GM12891 (cell line): ENCODE results near the gene IFNAR2.
"Not testable (repeated sequence)": the region's sequence is repeated elsewhere in the genome, so short reads cannot be mapped to it uniquely, and the experiment has no call there.

Experiments used
- DNase-seq: peaks from one replicate; pipeline ENCODE4 v3.0.0; 2011; ENCODE audit warnings: low spot score; ENCODE audit not compliant: insufficient read length
- FAIRE-seq: peaks from 2 replicates; lab custom pipeline; 2011; peaks lifted over from hg19 to GRCh38; lab: Jason Lieb, UNC
- PAX5 ChIP-seq: IDR thresholded peaks from 2 replicates; pipeline ENCODE4 v1.6.1; 2011; ENCODE audit warnings: low read length, moderate library complexity, mild to moderate bottlenecking; ENCODE audit not compliant: insufficient read depth, severe bottlenecking
- POLR2A ChIP-seq: IDR thresholded peaks from 2 replicates; pipeline ENCODE4 v1.6.1; 2011; ENCODE audit warnings: low read depth, low read length, control low read depth
- POLR2AphosphoS5 ChIP-seq: IDR thresholded peaks from 2 replicates; pipeline ENCODE4 v1.6.1; 2011; ENCODE audit warnings: low read depth, low read length, control low read depth
- POU2F2 ChIP-seq: IDR thresholded peaks from 2 replicates; pipeline ENCODE4 v1.6.1; 2011; ENCODE audit warnings: low read depth, mild to moderate bottlenecking, control low read depth, low read length, moderate library complexity
- SPI1 ChIP-seq: IDR thresholded peaks from 2 replicates; pipeline ENCODE4 v1.6.1; 2011; ENCODE audit warnings: low read depth, low read length, control low read depth
- TAF1 ChIP-seq: IDR thresholded peaks from 2 replicates; pipeline ENCODE4 v1.6.1; 2011; ENCODE audit warnings: low read depth, low read length, control low read depth

The IFNAR2 gene

DNA sequence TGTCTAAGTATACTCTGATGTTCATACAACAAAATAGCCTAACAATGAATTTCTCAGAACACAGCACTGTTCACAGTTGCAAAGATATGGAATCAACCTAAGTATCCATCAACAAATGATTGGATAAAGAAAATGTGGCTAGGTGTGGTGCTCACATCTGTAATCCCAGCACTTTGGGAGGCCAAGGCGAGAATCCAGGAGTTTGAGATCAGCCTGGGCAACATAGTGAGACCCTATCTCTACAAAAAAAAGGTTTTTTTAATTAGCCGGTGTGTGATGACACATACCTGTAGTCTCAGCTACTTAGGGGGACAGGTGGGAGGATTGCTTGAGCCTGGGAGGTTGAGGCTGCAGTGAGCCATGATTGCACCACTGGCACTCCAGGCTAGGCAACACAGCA, 10.7 kb downstream of the IFNAR2 start:
- FAIRE-seq: no peak
- DNase-seq: no peak
- TF ChIP-seq POLR2AphosphoS5 (no peak), SPI1 (no peak), TAF1 (no peak), POU2F2 (no peak), PAX5 (no peak), POLR2A (no peak)

DNA sequence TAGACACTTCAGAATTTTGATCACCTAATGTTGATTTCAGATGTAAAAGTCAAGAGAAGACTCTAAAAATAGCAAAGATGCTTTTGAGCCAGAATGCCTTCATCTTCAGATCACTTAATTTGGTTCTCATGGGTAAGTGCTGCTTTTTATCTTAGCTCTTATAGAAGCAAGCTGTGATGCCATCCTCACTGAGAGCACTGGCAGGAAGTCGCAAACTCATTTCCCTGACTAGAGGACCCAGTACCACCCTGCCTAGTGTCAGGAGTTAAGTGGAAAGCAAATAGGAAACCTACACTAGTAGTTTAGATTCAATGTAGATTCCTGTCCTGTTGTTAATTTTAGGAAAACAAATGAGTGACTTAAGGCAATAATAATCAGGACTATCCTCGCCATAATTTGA, 12.1 kb downstream of the IFNAR2 start:
- FAIRE-seq (peak; percentile 13), DNase-seq (no peak)
- no peak for TF ChIP-seq TAF1
- TF ChIP-seq POU2F2: no peak
- TF ChIP-seq PAX5: no peak
- no peak for TF ChIP-seq SPI1
- no peak for TF ChIP-seq POLR2A
- no peak for TF ChIP-seq POLR2AphosphoS5

DNA sequence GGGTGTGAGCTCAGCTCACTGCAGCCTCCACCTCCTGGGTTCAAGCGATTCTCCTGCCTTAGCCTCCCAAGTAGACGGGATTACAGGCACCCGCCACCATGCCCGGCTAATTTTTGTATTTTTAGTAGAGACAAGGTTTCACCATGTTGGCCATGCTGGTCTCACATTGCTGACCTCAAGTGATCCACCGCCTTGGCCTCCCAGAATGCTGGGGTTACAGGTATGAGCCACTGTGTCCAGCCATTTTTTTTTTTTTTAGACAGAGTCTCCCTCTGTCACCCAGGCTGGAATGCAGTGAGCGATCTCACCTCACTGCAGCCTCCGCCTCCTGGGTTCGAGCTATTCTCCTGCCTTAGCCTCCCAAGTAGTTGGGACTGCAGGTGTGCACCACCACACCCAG, 13.1 kb downstream of the IFNAR2 start:
- DNase-seq, FAIRE-seq: not testable (repeated sequence)

DNA sequence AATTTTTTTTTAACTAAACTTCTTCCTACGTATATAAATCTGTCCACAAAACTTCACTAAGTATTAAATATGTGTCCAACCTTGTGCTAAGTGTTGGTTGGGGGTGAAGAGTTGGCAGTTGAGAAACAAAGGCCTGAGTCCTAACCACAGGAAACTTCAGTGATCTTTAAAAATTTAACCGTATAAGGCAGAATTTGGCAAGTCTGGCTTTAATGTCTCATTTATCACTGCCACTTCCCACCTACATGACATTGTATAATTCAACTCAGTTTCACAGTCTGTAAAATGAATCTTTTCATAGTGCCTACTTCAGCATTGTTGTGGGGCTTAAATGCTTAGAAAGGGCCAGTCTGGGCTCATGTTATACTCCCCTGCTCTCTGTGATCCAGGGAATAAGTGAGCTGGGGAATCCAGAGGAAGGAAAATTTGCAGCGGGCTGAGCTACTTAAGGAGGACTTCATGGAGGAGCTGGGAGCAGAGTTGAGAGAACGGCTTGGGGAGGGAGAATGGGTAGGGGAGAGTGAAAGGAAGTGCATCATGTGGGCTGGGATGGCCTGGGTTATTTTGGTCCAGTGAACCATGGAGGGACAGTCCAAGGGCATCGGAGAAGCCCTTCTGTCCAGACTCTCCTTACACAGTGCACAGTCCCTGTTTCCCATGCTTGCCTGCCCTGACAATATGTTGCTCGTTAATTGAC, 14.5 kb downstream of the IFNAR2 start:
- no peak for FAIRE-seq
- no peak for DNase-seq
- no peak for TF ChIP-seq POU2F2
- TF ChIP-seq SPI1: no peak
- no peak for TF ChIP-seq POLR2AphosphoS5
- TF ChIP-seq PAX5: no peak
- TF ChIP-seq TAF1: no peak
- TF ChIP-seq POLR2A: no peak

- no peak for DNase-seq
- no peak for FAIRE-seq
- TF ChIP-seq POU2F2 (no peak), SPI1 (peak; percentile 39; the same call in 1 of the 2 replicates)
Measured at GRCh38 chr21:33244779-33245105, 15.0 kb downstream of the IFNAR2 start.

GRCh38 chr21:33245289-33245918, 15.7 kb downstream of the IFNAR2 start:
- DNase-seq (no peak), FAIRE-seq (no peak)
- TF ChIP-seq PAX5 (no peak), SPI1 (no peak), POLR2A (no peak), POLR2AphosphoS5 (no peak), POU2F2 (no peak), TAF1 (no peak)

DNA sequence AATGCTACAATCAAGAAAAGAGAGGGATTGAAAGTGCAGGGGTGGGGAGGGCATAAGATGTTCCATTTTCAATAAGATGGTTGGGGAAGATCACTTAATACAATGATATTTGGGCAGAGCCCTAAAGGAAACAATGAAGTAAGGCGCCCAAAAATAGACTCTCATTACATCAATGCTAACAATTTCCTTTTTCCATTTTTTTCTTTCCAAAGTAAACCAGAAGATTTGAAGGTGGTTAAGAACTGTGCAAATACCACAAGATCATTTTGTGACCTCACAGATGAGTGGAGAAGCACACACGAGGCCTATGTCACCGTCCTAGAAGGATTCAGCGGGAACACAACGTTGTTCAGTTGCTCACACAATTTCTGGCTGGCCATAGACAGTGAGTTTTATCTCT, 16.8 kb downstream of the IFNAR2 start:
- FAIRE-seq (no peak), DNase-seq (no peak)
- TF ChIP-seq POU2F2 (no peak), PAX5 (no peak), TAF1 (no peak), POLR2A (no peak)

DNA sequence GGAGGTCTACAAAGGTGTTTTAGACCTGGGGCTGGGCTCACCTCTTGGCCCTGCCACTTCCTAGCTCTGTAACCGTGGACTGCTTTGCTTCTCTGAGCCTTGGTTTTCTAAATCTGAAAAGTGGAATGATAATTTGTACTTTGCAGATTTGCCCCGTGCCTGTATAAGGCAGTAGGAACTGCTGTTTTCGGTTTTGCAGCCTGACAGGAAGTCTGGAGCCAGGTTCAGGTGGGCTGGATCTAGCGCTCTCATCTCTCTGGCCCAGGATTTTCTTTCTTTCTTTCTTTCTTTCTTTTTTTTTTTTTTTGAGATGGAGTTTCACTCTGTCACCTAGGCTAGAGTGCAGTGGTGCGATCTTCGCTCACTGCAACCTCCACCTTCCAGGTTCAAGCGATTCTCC, 17.2 kb downstream of the IFNAR2 start:
- DNase-seq: no peak
- TF ChIP-seq PAX5 (no peak), POU2F2 (no peak), SPI1 (no peak), TAF1 (no peak), POLR2AphosphoS5 (no peak), POLR2A (no peak)
- no peak for FAIRE-seq

- no peak for FAIRE-seq
Measured at GRCh38 chr21:33247599-33247998, 17.9 kb downstream of the IFNAR2 start.

DNA sequence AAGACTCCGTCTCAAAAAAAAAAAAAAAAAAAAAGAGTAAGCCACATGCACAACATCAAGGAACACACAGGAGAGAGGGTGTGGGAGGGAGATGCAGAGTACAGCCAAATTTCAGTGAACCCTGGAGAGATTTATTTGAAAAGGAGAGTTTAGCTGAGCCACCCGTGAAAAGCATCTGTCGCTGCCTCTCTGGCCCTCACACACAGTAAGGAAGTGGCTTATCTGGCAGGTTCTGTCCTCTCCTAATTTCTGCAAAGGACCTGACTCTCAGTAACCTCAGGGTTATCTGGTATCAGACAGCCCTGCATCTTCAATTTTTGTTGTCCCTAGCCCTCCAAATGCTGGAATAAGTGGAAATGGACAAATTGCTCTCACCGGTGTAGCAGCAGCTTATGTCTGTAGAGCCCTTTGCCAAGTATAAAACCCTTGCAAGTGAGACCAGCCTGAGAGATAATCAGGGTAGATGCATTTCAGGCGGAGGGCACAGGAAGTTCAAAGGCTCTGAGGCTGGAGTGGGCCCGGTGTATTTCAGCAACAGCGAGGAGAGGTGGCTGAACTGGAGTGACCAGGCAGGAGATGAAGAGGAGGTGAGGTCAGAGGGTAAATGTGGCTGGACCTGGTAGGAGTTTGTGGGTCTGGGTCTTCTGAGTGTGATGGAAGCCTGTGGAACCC, 19.7 kb downstream of the IFNAR2 start:
- no peak for TF ChIP-seq POLR2A
- TF ChIP-seq POLR2AphosphoS5: no peak
- TF ChIP-seq PAX5: no peak
- no peak for TF ChIP-seq TAF1
- TF ChIP-seq SPI1: no peak
- no peak for TF ChIP-seq POU2F2
- DNase-seq: no peak
- FAIRE-seq: no peak

More at GRCh38 chr21:33247599-33247998, 17.9 kb downstream of the IFNAR2 start:
- TF ChIP-seq TAF1 (no peak), POLR2A (no peak), POLR2AphosphoS5 (no peak), SPI1 (no peak)
- DNase-seq: no peak
